HEK293 (cell line): ENCODE measurements around the gene SLBP.
A peak's percentile ranks its signal among the peaks of the same experiment; 100 is the strongest.

ENCODE experiments used
- EGR2 ChIP-seq: fragments of 450-650 bp; formaldehyde crosslinking; IDR thresholded peaks from 2 replicates; pipeline ENCODE4 v1.5.1; 2016; ENCODE audit warnings: low read depth, missing biosample characterization, missing genetic modification characterization
- KLF10 ChIP-seq: fragments of 450-650 bp; IDR thresholded peaks from 2 replicates; pipeline ENCODE4 v1.5.1; 2018; ENCODE audit warnings: missing biosample characterization, mild to moderate bottlenecking, missing genetic modification characterization
- KLF9 ChIP-seq: fragments of 450-650 bp; formaldehyde crosslinking; IDR thresholded peaks from 2 replicates; pipeline ENCODE4 v1.5.1; 2016; ENCODE audit warnings: missing biosample characterization, missing genetic modification characterization, low read depth
- MEIS1 ChIP-seq: sonication (generic); formaldehyde crosslinking; IDR thresholded peaks from 2 replicates; pipeline ENCODE4 v1.8.1; 2022; ENCODE audit warnings: missing genetic modification reagents, mild to moderate bottlenecking, borderline replicate concordance
- MYNN ChIP-seq: fragments of 450-650 bp; formaldehyde crosslinking; IDR thresholded peaks from 2 replicates; pipeline ENCODE4 v1.5.1; 2016; ENCODE audit warnings: missing biosample characterization, missing genetic modification characterization, borderline replicate concordance
- OVOL3 ChIP-seq: fragments of 450-650 bp; formaldehyde crosslinking; IDR thresholded peaks from 2 replicates; pipeline ENCODE4 v1.5.1; 2016; ENCODE audit warnings: missing biosample characterization, missing genetic modification characterization
- SALL2 ChIP-seq: fragments of 450-650 bp; formaldehyde crosslinking; IDR thresholded peaks from 2 replicates; pipeline ENCODE4 v1.5.0; 2017; ENCODE audit warnings: missing biosample characterization, mild to moderate bottlenecking, missing genetic modification characterization, borderline replicate concordance
- WT1 ChIP-seq: fragments of 450-650 bp; formaldehyde crosslinking; IDR thresholded peaks from 2 replicates; pipeline ENCODE4 v1.5.1; 2016; ENCODE audit warnings: missing biosample characterization, missing genetic modification characterization
- ZNF132 ChIP-seq: fragments of 450-650 bp; formaldehyde crosslinking; IDR thresholded peaks from 2 replicates; pipeline ENCODE4 v1.5.1; 2017; ENCODE audit warnings: missing biosample characterization, missing genetic modification characterization, borderline replicate concordance
- ZNF292 ChIP-seq: fragments of 450-650 bp; formaldehyde crosslinking; IDR thresholded peaks from 2 replicates; pipeline ENCODE4 v1.5.1; 2016; ENCODE audit warnings: low read depth, missing biosample characterization, missing genetic modification characterization, borderline replicate concordance
- ZNF335 ChIP-seq: fragments of 450-650 bp; formaldehyde crosslinking; conservative IDR thresholded peaks from 2 replicates; pipeline ENCODE4 v1.5.1; 2016; ENCODE audit warnings: missing biosample characterization, missing genetic modification characterization
- ZNF350 ChIP-seq: fragments of 450-650 bp; formaldehyde crosslinking; IDR thresholded peaks from 2 replicates; pipeline ENCODE4 v1.5.0; 2017; ENCODE audit warnings: missing biosample characterization, mild to moderate bottlenecking, missing genetic modification characterization
- ZNF366 ChIP-seq: fragments of 450-650 bp; formaldehyde crosslinking; conservative IDR thresholded peaks from 2 replicates; pipeline ENCODE4 v1.5.1; 2016; ENCODE audit warnings: missing biosample characterization, missing genetic modification characterization
- ZNF37A ChIP-seq: fragments of 450-650 bp; IDR thresholded peaks from 2 replicates; pipeline ENCODE4 v1.5.1; 2018; ENCODE audit warnings: missing biosample characterization, missing genetic modification characterization
- ZNF404 ChIP-seq: fragments of 450-650 bp; formaldehyde crosslinking; IDR thresholded peaks from 2 replicates; pipeline ENCODE4 v1.5.1; 2017; ENCODE audit warnings: missing biosample characterization, missing genetic modification characterization
- ZNF423 ChIP-seq: fragments of 450-650 bp; formaldehyde crosslinking; IDR thresholded peaks from 2 replicates; pipeline ENCODE4 v1.5.1; 2016; ENCODE audit warnings: missing biosample characterization, missing genetic modification characterization
- ZNF501 ChIP-seq: fragments of 450-650 bp; formaldehyde crosslinking; IDR thresholded peaks from 2 replicates; pipeline ENCODE4 v1.5.1; 2016; ENCODE audit warnings: missing biosample characterization, missing genetic modification characterization
- ZNF654 ChIP-seq: fragments of 450-650 bp; formaldehyde crosslinking; IDR thresholded peaks from 2 replicates; pipeline ENCODE4 v1.5.1; 2016; ENCODE audit warnings: low read depth, missing biosample characterization, missing genetic modification characterization
- ZNF76 ChIP-seq: fragments of 450-650 bp; formaldehyde crosslinking; IDR thresholded peaks from 2 replicates; pipeline ENCODE4; 2016; ENCODE audit warnings: low read depth, missing biosample characterization, missing genetic modification characterization, borderline replicate concordance
- ZNF843 ChIP-seq: fragments of 450-650 bp; formaldehyde crosslinking; IDR thresholded peaks from 2 replicates; pipeline ENCODE4 v1.5.1; 2016; ENCODE audit warnings: missing biosample characterization, missing genetic modification characterization
- TF ChIP-seq, protein P1 (sequence below): fragments of 450-650 bp; formaldehyde crosslinking; IDR thresholded peaks from 2 replicates; pipeline ENCODE4 v1.5.0; 2017; ENCODE audit warnings: missing biosample characterization, missing genetic modification characterization, borderline replicate concordance
- TF ChIP-seq, protein P2 (sequence below): fragments of 450-650 bp; formaldehyde crosslinking; IDR thresholded peaks from 2 replicates; pipeline ENCODE4 v1.5.1; 2016; ENCODE audit warnings: missing biosample characterization, missing genetic modification characterization
- TF ChIP-seq, protein P3 (sequence below): fragments of 450-650 bp; formaldehyde crosslinking; IDR thresholded peaks from 2 replicates; pipeline ENCODE4 v1.5.1; 2016; ENCODE audit warnings: missing biosample characterization, missing genetic modification characterization
- TF ChIP-seq, protein P4 (sequence below): fragments of 450-650 bp; formaldehyde crosslinking; IDR thresholded peaks from 2 replicates; pipeline ENCODE4 v1.5.1; 2016; ENCODE audit warnings: missing biosample characterization, missing genetic modification characterization
- TF ChIP-seq, protein P5 (sequence below): fragments of 450-650 bp; formaldehyde crosslinking; IDR thresholded peaks from 2 replicates; pipeline ENCODE4 v1.5.1; 2017; ENCODE audit warnings: missing biosample characterization, missing genetic modification characterization
- TF ChIP-seq, protein P6 (sequence below): fragments of 450-650 bp; formaldehyde crosslinking; IDR thresholded peaks from 2 replicates; pipeline ENCODE4 v1.5.1; 2016; ENCODE audit warnings: missing biosample characterization, missing genetic modification characterization

SLBP gene

DNA sequence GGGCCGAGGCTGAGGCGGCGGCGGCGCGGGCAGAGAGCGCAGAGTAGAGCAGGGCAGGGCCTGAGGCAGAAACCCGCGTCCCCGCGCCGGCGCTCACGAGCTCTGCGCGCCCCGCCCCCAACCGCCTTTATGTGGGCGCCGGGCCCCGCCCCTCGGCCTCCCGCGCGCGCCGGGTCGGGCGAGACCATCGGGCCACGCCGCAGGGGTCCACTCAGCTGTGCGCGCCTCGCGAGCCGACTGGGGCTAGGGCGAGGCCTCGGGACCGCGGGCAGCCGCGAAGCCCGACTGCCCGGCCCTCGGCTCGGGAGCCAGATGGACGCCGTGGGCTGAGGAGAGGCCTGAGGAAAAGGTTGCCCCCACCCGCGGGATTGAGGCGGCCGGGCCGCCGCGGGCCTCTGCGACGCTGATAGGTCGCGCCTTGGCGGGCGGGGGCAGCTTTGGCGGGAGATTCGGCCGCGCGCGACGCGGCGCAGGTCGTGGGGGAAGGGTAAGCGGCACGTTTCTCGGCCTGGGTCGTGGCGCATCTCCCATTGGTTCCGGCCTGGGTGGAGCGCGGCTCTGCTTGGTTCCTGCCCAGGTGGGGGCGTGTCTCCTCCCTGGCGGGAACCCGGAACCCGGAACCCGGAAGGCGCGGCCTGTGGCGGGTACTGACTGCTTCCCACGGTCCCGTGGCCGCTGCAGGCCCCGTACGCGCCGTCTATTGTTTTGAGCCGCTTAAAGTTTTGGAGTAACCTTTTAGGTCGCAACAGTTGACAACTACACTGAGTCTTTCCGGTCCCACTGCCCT lies at the start of gene SLBP (continued):
- TF ChIP-seq, protein P1, sequence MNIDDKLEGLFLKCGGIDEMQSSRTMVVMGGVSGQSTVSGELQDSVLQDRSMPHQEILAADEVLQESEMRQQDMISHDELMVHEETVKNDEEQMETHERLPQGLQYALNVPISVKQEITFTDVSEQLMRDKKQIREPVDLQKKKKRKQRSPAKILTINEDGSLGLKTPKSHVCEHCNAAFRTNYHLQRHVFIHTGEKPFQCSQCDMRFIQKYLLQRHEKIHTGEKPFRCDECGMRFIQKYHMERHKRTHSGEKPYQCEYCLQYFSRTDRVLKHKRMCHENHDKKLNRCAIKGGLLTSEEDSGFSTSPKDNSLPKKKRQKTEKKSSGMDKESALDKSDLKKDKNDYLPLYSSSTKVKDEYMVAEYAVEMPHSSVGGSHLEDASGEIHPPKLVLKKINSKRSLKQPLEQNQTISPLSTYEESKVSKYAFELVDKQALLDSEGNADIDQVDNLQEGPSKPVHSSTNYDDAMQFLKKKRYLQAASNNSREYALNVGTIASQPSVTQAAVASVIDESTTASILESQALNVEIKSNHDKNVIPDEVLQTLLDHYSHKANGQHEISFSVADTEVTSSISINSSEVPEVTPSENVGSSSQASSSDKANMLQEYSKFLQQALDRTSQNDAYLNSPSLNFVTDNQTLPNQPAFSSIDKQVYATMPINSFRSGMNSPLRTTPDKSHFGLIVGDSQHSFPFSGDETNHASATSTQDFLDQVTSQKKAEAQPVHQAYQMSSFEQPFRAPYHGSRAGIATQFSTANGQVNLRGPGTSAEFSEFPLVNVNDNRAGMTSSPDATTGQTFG (tag by site-specific recombination): no peak
- no peak for TF ChIP-seq MYNN (tag by site-specific recombination)
- TF ChIP-seq ZNF404 (tag by site-specific recombination): no peak
- no peak for TF ChIP-seq ZNF350
- peak; percentile 19 for TF ChIP-seq WT1 (tag by site-specific recombination)
- TF ChIP-seq, protein P2, sequence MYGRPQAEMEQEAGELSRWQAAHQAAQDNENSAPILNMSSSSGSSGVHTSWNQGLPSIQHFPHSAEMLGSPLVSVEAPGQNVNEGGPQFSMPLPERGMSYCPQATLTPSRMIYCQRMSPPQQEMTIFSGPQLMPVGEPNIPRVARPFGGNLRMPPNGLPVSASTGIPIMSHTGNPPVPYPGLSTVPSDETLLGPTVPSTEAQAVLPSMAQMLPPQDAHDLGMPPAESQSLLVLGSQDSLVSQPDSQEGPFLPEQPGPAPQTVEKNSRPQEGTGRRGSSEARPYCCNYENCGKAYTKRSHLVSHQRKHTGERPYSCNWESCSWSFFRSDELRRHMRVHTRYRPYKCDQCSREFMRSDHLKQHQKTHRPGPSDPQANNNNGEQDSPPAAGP (tag by site-specific recombination): peak; percentile 85; the same call in 1 of the 2 replicates
- TF ChIP-seq EGR2 (tag by site-specific recombination): peak; percentile 58
- peak; percentile 93 for TF ChIP-seq KLF10
- TF ChIP-seq, protein P3, sequence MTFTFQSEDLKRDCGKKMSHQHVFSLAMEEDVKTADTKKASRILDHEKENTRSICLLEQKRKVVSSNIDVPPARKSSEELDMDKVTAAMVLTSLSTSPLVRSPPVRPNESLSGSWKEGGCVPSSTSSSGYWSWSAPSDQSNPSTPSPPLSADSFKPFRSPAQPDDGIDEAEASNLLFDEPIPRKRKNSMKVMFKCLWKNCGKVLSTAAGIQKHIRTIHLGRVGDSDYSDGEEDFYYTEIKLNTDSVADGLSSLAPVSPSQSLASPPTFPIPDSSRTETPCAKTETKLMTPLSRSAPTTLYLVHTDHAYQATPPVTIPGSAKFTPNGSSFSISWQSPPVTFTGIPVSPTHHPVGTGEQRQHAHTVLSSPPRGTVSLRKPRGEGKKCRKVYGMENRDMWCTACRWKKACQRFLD (tag by site-specific recombination): no peak
- TF ChIP-seq, protein P4, sequence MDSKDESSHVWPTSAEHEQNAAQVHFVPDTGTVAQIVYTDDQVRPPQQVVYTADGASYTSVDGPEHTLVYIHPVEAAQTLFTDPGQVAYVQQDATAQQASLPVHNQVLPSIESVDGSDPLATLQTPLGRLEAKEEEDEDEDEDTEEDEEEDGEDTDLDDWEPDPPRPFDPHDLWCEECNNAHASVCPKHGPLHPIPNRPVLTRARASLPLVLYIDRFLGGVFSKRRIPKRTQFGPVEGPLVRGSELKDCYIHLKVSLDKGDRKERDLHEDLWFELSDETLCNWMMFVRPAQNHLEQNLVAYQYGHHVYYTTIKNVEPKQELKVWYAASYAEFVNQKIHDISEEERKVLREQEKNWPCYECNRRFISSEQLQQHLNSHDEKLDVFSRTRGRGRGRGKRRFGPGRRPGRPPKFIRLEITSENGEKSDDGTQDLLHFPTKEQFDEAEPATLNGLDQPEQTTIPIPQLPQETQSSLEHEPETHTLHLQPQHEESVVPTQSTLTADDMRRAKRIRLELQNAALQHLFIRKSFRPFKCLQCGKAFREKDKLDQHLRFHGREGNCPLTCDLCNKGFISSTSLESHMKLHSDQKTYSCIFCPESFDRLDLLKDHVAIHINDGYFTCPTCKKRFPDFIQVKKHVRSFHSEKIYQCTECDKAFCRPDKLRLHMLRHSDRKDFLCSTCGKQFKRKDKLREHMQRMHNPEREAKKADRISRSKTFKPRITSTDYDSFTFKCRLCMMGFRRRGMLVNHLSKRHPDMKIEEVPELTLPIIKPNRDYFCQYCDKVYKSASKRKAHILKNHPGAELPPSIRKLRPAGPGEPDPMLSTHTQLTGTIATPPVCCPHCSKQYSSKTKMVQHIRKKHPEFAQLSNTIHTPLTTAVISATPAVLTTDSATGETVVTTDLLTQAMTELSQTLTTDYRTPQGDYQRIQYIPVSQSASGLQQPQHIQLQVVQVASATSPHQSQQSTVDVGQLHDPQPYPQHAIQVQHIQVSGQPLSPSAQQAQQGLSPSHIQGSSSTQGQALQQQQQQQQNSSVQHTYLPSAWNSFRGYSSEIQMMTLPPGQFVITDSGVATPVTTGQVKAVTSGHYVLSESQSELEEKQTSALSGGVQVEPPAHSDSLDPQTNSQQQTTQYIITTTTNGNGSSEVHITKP (tag by site-specific recombination): peak; percentile 98
- TF ChIP-seq ZNF843 (tag by site-specific recombination): peak; percentile 63; the same call in 1 of the 2 replicates
- TF ChIP-seq ZNF423 (tag by site-specific recombination): no peak
- no peak for TF ChIP-seq OVOL3
- no peak for TF ChIP-seq ZNF292
- peak; percentile 53; the same call in 1 of the 2 replicates for TF ChIP-seq ZNF76 (tag by site-specific recombination)
- TF ChIP-seq ZNF654: no peak
- TF ChIP-seq ZNF501 (tag by site-specific recombination): peak; percentile 85; the same call in 1 of the 2 replicates
- peak; percentile 90 for TF ChIP-seq KLF9 (tag by site-specific recombination)
- TF ChIP-seq, protein P5, sequence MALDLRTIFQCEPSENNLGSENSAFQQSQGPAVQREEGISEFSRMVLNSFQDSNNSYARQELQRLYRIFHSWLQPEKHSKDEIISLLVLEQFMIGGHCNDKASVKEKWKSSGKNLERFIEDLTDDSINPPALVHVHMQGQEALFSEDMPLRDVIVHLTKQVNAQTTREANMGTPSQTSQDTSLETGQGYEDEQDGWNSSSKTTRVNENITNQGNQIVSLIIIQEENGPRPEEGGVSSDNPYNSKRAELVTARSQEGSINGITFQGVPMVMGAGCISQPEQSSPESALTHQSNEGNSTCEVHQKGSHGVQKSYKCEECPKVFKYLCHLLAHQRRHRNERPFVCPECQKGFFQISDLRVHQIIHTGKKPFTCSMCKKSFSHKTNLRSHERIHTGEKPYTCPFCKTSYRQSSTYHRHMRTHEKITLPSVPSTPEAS: no peak
- no peak for TF ChIP-seq ZNF37A (tag by site-specific recombination)
- peak; percentile 55 for TF ChIP-seq ZNF335 (tag by site-specific recombination)
- peak; percentile 56; the same call in 1 of the 2 replicates for TF ChIP-seq MEIS1 (CRISPR knock-in tag)
- no peak for TF ChIP-seq ZNF366 (tag by site-specific recombination)
- TF ChIP-seq, protein P6, sequence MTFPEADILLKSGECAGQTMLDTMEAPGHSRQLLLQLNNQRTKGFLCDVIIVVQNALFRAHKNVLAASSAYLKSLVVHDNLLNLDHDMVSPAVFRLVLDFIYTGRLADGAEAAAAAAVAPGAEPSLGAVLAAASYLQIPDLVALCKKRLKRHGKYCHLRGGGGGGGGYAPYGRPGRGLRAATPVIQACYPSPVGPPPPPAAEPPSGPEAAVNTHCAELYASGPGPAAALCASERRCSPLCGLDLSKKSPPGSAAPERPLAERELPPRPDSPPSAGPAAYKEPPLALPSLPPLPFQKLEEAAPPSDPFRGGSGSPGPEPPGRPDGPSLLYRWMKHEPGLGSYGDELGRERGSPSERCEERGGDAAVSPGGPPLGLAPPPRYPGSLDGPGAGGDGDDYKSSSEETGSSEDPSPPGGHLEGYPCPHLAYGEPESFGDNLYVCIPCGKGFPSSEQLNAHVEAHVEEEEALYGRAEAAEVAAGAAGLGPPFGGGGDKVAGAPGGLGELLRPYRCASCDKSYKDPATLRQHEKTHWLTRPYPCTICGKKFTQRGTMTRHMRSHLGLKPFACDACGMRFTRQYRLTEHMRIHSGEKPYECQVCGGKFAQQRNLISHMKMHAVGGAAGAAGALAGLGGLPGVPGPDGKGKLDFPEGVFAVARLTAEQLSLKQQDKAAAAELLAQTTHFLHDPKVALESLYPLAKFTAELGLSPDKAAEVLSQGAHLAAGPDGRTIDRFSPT: peak; percentile 51
- TF ChIP-seq ZNF132 (tag by site-specific recombination): no peak
- TF ChIP-seq SALL2 (tag by site-specific recombination): no peak
